DMS153 treated with DMSO at 0.1 percent for 48 hours (cell line): Measurements from ENCODE around the gene GRIPAP1.

ENCODE experiments used
- DNase-seq: peaks from one replicate; lab custom pipeline; 2025; ENCODE audit not compliant: unreplicated experiment; lab: John Stamatoyannopoulos, UW

The GRIPAP1 gene

GRCh38 chrX:48927736-48928382, 74.2 kb downstream of the GRIPAP1 start:
- no peak for DNase-seq

GRCh38 chrX:48927123-48927522, 74.9 kb downstream of the GRIPAP1 start:
- DNase-seq: no peak

GRCh38 chrX:48924270-48924669, 77.8 kb downstream of the GRIPAP1 start:
- DNase-seq: no peak

DNA sequence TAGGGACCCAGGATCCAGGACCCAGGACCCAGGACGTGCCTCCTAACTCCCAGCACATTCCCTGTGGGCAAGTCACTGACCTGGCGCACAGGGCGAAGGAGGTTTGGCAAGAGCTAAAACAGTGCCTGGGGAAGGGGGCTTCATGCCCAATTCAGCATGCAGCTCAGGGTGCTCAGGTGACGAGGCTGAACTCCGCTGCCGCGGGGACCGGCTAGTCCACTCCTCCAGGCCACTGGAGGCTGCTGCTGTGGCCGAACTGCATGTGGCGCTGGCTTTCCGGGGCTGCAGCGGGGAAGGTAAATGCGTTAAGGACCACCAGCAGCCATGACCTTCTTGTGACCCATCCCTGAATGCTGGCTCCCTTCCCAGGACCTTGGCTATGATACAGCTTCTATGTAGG, 78.3 kb downstream of the GRIPAP1 start:
- DNase-seq: no peak
